SK-N-SH treated with all-trans-retinoic acid at 6 μM for 48 hours (cell line): ENCODE data around the gene LHFPL3.

Experiments used
- ATAC-seq: fragments of 200-7000 bp; cut with Tn5 transposase; 3 replicates; pipeline ENCODE4 v1.9.1; 2020; ENCODE audit warnings: mild to moderate bottlenecking, moderate library complexity
- ARNTL ChIP-seq: fragments of 450-650 bp; formaldehyde crosslinking; IDR thresholded peaks from 2 replicates; pipeline ENCODE4 v1.5.0; 2020; ENCODE audit warnings: low read depth, mild to moderate bottlenecking, moderate library complexity, borderline replicate concordance
- BACH2 ChIP-seq: fragments of 250-450 bp; sonication (Bioruptor Pico); IDR thresholded peaks from 2 replicates; pipeline ENCODE4 v1.9.0; 2021; ENCODE audit warnings: mild to moderate bottlenecking, borderline replicate concordance
- CSDC2 ChIP-seq: fragments of 250-450 bp; sonication (Bioruptor Pico); IDR thresholded peaks from 2 replicates; pipeline ENCODE4 v1.5.0; 2020; ENCODE audit warnings: mild to moderate bottlenecking, moderate library complexity
- ESRRG ChIP-seq: fragments of 250-450 bp; sonication (Bioruptor Pico); IDR thresholded peaks from 2 replicates; pipeline ENCODE4 v1.6.1; 2021; ENCODE audit warnings: mild to moderate bottlenecking
- GLIS3 ChIP-seq: fragments of 250-450 bp; sonication (Bioruptor Pico); IDR thresholded peaks from 2 replicates; pipeline ENCODE4 v1.5.0; 2020; ENCODE audit warnings: mild to moderate bottlenecking, moderate library complexity
- ISL1 ChIP-seq: fragments of 250-450 bp; sonication (Bioruptor Pico); IDR thresholded peaks from 2 replicates; pipeline ENCODE4 v2.1.2; 2022; ENCODE audit warnings: mild to moderate bottlenecking, moderate library complexity
- OSR1 ChIP-seq: fragments of 250-450 bp; sonication (Bioruptor Pico); IDR thresholded peaks from 2 replicates; pipeline ENCODE4 v1.8.0; 2022; ENCODE audit warnings: moderate library complexity, mild to moderate bottlenecking, inconsistent platforms
- SNAI2 ChIP-seq: fragments of 250-450 bp; sonication (Bioruptor Pico); IDR thresholded peaks from 2 replicates; pipeline ENCODE4 v1.5.0; 2020; ENCODE audit warnings: mild to moderate bottlenecking, moderate library complexity
- TCF4 ChIP-seq: fragments of 250-450 bp; sonication (Bioruptor Pico); IDR thresholded peaks from 2 replicates; pipeline ENCODE4 v1.8.0; 2021; ENCODE audit warnings: mild to moderate bottlenecking, moderate library complexity, borderline replicate concordance
- TOX ChIP-seq: fragments of 250-450 bp; sonication (Bioruptor Pico); IDR thresholded peaks from 2 replicates; pipeline ENCODE4 v1.8.0; 2021; ENCODE audit warnings: mild to moderate bottlenecking, moderate library complexity, borderline replicate concordance
- ZC3H10 ChIP-seq: fragments of 250-450 bp; sonication (Bioruptor Pico); IDR thresholded peaks from 2 replicates; pipeline ENCODE4 v1.5.1; 2021; ENCODE audit warnings: mild to moderate bottlenecking, moderate library complexity
- ZFP30 ChIP-seq: fragments of 450-650 bp; formaldehyde crosslinking; IDR thresholded peaks from 2 replicates; pipeline ENCODE4 v1.5.0; 2022; ENCODE audit warnings: mild to moderate bottlenecking, moderate library complexity
- ZNF565 ChIP-seq: fragments of 450-650 bp; formaldehyde crosslinking; conservative IDR thresholded peaks from 2 replicates; pipeline ENCODE4 v1.5.0; 2020; ENCODE audit warnings: low read depth, mild to moderate bottlenecking, moderate library complexity
- ZNF70 ChIP-seq: fragments of 450-650 bp; formaldehyde crosslinking; IDR thresholded peaks from 2 replicates; pipeline ENCODE4 v1.5.0; 2020; ENCODE audit warnings: mild to moderate bottlenecking, moderate library complexity
- ZNF8 ChIP-seq: fragments of 450-650 bp; formaldehyde crosslinking; IDR thresholded peaks from 2 replicates; pipeline ENCODE4 v1.5.0; 2020; ENCODE audit warnings: mild to moderate bottlenecking, moderate library complexity
- TF ChIP-seq, protein P1 (sequence below): fragments of 250-450 bp; sonication (Bioruptor Pico); IDR thresholded peaks from 2 replicates; pipeline ENCODE4 v1.5.1; 2020; ENCODE audit warnings: low read depth, mild to moderate bottlenecking, moderate library complexity
- TF ChIP-seq, protein P2 (sequence below): fragments of 250-450 bp; sonication (Bioruptor Pico); IDR thresholded peaks from 2 replicates; pipeline ENCODE4 v1.8.0; 2020; ENCODE audit warnings: mild to moderate bottlenecking, moderate library complexity, borderline replicate concordance
- TF ChIP-seq, protein P3 (sequence below): fragments of 250-450 bp; sonication (Bioruptor Pico); IDR thresholded peaks from 2 replicates; pipeline ENCODE4 v1.5.1; 2021; ENCODE audit warnings: mild to moderate bottlenecking, moderate library complexity
- TF ChIP-seq, protein P4 (sequence below): fragments of 250-450 bp; sonication (Bioruptor Pico); IDR thresholded peaks from 2 replicates; pipeline ENCODE4 v1.5.0; 2020; ENCODE audit warnings: mild to moderate bottlenecking, moderate library complexity
- TF ChIP-seq, protein P5 (sequence below): fragments of 250-450 bp; sonication (Bioruptor Pico); IDR thresholded peaks from 2 replicates; pipeline ENCODE4 v1.8.0; 2021; ENCODE audit warnings: low read depth, mild to moderate bottlenecking, moderate library complexity, borderline replicate concordance

The LHFPL3 gene

DNA sequence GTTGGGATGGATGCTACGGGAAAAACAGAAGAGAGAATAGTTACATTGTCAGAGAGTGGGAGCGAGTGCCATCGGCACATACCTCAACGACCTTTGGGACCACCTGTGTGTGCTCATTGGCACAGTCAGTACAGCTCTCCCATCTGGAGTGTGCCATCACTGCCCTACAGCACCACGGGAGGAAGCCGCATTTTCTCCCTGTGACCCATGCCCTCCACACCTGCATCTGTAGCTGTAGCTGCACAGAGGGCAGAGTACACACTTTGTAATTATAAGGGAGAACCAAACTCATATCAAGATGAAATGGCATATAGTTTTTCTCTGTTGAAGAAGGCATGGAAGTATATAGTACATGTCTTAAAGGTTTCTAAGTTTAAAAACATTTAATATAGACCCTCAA lies 207.4 kb downstream of the LHFPL3 start:
- ATAC-seq: no peak
- TF ChIP-seq ISL1 (CRISPR knock-in tag) (no peak), ZNF70 (CRISPR knock-in tag) (no peak), BACH2 (no peak), ZNF565 (CRISPR knock-in tag) (no peak), CSDC2 (CRISPR knock-in tag) (no peak), ZC3H10 (CRISPR knock-in tag) (no peak)
- TF ChIP-seq, protein P1, sequence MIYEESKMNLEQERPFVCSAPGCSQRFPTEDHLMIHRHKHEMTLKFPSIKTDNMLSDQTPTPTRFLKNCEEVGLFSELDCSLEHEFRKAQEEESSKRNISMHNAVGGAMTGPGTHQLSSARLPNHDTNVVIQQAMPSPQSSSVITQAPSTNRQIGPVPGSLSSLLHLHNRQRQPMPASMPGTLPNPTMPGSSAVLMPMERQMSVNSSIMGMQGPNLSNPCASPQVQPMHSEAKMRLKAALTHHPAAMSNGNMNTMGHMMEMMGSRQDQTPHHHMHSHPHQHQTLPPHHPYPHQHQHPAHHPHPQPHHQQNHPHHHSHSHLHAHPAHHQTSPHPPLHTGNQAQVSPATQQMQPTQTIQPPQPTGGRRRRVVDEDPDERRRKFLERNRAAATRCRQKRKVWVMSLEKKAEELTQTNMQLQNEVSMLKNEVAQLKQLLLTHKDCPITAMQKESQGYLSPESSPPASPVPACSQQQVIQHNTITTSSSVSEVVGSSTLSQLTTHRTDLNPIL (CRISPR knock-in tag): no peak
- TF ChIP-seq, protein P2, sequence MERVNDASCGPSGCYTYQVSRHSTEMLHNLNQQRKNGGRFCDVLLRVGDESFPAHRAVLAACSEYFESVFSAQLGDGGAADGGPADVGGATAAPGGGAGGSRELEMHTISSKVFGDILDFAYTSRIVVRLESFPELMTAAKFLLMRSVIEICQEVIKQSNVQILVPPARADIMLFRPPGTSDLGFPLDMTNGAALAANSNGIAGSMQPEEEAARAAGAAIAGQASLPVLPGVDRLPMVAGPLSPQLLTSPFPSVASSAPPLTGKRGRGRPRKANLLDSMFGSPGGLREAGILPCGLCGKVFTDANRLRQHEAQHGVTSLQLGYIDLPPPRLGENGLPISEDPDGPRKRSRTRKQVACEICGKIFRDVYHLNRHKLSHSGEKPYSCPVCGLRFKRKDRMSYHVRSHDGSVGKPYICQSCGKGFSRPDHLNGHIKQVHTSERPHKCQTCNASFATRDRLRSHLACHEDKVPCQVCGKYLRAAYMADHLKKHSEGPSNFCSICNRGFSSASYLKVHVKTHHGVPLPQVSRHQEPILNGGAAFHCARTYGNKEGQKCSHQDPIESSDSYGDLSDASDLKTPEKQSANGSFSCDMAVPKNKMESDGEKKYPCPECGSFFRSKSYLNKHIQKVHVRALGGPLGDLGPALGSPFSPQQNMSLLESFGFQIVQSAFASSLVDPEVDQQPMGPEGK (CRISPR knock-in tag): no peak
- TF ChIP-seq, protein P3, sequence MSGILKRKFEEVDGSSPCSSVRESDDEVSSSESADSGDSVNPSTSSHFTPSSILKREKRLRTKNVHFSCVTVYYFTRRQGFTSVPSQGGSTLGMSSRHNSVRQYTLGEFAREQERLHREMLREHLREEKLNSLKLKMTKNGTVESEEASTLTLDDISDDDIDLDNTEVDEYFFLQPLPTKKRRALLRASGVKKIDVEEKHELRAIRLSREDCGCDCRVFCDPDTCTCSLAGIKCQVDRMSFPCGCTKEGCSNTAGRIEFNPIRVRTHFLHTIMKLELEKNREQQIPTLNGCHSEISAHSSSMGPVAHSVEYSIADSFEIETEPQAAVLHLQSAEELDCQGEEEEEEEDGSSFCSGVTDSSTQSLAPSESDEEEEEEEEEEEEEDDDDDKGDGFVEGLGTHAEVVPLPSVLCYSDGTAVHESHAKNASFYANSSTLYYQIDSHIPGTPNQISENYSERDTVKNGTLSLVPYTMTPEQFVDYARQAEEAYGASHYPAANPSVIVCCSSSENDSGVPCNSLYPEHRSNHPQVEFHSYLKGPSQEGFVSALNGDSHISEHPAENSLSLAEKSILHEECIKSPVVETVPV (CRISPR knock-in tag): no peak
- TF ChIP-seq, protein P4, sequence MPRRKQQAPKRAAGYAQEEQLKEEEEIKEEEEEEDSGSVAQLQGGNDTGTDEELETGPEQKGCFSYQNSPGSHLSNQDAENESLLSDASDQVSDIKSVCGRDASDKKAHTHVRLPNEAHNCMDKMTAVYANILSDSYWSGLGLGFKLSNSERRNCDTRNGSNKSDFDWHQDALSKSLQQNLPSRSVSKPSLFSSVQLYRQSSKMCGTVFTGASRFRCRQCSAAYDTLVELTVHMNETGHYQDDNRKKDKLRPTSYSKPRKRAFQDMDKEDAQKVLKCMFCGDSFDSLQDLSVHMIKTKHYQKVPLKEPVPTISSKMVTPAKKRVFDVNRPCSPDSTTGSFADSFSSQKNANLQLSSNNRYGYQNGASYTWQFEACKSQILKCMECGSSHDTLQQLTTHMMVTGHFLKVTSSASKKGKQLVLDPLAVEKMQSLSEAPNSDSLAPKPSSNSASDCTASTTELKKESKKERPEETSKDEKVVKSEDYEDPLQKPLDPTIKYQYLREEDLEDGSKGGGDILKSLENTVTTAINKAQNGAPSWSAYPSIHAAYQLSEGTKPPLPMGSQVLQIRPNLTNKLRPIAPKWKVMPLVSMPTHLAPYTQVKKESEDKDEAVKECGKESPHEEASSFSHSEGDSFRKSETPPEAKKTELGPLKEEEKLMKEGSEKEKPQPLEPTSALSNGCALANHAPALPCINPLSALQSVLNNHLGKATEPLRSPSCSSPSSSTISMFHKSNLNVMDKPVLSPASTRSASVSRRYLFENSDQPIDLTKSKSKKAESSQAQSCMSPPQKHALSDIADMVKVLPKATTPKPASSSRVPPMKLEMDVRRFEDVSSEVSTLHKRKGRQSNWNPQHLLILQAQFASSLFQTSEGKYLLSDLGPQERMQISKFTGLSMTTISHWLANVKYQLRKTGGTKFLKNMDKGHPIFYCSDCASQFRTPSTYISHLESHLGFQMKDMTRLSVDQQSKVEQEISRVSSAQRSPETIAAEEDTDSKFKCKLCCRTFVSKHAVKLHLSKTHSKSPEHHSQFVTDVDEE (CRISPR knock-in tag): no peak
- TF ChIP-seq, all 23 proteins: peak for 0

DNA sequence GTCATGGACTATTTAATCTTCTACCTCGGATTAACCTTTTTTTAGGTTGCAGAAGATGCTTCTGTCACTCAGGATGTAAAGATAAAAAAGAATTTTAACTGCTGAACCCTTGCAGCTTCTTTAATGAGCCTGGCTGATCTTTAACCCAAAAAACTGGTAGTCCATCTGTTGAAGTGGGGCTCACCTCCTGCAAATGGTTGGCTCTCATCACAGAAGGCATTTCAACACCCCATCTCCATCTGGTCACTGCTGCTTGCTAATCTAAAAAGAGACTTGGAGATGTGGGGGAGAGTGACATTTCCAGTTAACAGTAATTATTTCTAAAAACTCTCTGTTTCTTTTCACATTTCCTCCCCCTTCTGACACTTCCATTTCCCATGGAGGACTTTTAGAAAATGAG lies 208.6 kb downstream of the LHFPL3 start:
- no peak for ATAC-seq
- TF ChIP-seq ISL1 (CRISPR knock-in tag) (no peak), SNAI2 (no peak), ZFP30 (CRISPR knock-in tag) (no peak), TOX (CRISPR knock-in tag) (no peak), ZNF8 (no peak), ARNTL (CRISPR knock-in tag) (no peak), OSR1 (no peak), BACH2 (no peak), CSDC2 (CRISPR knock-in tag) (no peak), TCF4 (CRISPR knock-in tag) (no peak), ESRRG (no peak), ZNF565 (CRISPR knock-in tag) (no peak), GLIS3 (no peak), ZNF70 (CRISPR knock-in tag) (no peak)
- TF ChIP-seq, protein P5, sequence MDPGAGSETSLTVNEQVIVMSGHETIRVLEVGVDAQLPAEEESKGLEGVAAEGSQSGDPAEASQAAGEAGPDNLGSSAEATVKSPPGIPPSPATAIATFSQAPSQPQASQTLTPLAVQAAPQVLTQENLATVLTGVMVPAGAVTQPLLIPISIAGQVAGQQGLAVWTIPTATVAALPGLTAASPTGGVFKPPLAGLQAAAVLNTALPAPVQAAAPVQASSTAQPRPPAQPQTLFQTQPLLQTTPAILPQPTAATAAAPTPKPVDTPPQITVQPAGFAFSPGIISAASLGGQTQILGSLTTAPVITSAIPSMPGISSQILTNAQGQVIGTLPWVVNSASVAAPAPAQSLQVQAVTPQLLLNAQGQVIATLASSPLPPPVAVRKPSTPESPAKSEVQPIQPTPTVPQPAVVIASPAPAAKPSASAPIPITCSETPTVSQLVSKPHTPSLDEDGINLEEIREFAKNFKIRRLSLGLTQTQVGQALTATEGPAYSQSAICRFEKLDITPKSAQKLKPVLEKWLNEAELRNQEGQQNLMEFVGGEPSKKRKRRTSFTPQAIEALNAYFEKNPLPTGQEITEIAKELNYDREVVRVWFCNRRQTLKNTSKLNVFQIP (CRISPR knock-in tag): no peak
- TF ChIP-seq, protein P4 (CRISPR knock-in tag): no peak
- TF ChIP-seq, protein P3 (CRISPR knock-in tag): no peak
- TF ChIP-seq, protein P2 (CRISPR knock-in tag): no peak
- TF ChIP-seq, protein P1 (CRISPR knock-in tag): no peak
